Hematopoietic multipotent progenitor cell (in vitro differentiated cells): ENCODE results near the gene TSC1. TPM values are rescaled to one million over a fixed set of nuclear protein-coding genes. Genes with fewer than 3 reads are reported as not detected.

Experiments used
- DNase-seq, 3 donors: peaks; one replicate each; pipeline ENCODE4 v3.0.0-alpha.2; 2011 to 2015; ENCODE audit warnings: low read depth in 2 of 3, low spot score in 2 of 3
- total RNA-seq: library from RNA; depleted of rRNA; stranded (reverse); fragments of >200 nt; gene quantifications from one replicate; pipeline ENCODE4 v1.2.3, GENCODE V29; 2012

TSC1 gene
- total RNA-seq, 1 donor = 33.9 TPM

- DNase-seq = no peak
Measured at GRCh38 chr9:132942541-132943182, 1.8 kb downstream of the TSC1 start.

DNA sequence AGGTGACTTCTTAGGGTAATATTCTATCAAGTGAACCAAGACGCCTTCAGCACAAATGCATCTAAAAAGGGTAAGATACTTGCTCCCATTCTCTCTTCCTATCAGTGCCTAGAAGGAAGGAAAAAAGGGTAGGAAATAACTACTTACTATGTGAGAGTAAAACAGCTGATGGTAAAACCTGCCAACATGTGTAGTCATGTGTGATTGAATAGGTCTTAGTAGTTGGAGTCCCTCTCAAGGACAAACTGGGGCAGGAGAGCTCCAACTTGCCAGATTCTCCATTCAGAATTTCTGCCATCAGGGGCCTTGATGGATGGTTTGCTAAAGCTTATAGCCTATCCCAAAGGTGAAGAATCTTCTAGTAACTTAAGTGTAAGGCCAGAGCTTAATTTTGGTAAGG lies 5.2 kb downstream of the TSC1 start:
- DNase-seq = no peak

- no peak for DNase-seq
Measured at GRCh38 chr9:132937463-132937901, 6.9 kb downstream of the TSC1 start.

- DNase-seq = no peak
Measured at GRCh38 chr9:132935026-132935425, 9.4 kb downstream of the TSC1 start.

- DNase-seq = no peak
Measured at GRCh38 chr9:132931178-132931735, 13.2 kb downstream of the TSC1 start.

GRCh38 chr9:132927704-132928103 lies 16.7 kb downstream of the TSC1 start:
- DNase-seq = no peak

- no peak for DNase-seq
Measured at GRCh38 chr9:132923346-132923902, 21.0 kb downstream of the TSC1 start.

GRCh38 chr9:132919614-132920268 lies 24.7 kb downstream of the TSC1 start:
- DNase-seq = no peak

- DNase-seq = no peak
Measured at GRCh38 chr9:132914924-132915323, 29.5 kb downstream of the TSC1 start.

- no peak for DNase-seq
Measured at GRCh38 chr9:132912131-132912530, 32.3 kb downstream of the TSC1 start.

DNA sequence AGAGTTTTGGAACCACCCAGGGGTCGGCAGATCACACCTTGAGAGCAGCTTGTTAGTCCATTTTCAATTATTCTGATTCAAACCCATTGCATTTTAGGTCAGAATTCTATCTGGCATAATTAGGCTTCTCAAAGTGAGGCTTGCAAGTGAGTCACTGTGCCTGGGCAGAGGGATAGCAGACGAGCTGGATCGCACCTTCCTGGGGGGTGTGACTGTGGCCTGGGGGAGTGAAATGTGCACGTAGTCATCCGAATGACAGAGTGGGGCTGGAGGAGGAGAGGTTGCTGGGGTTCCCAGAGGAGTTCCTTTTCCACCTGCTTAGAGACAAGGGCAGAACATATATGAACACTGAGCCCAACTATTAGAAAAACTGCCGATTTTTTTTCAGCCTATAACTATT lies 34.0 kb downstream of the TSC1 start:
- no peak for DNase-seq

- no peak for DNase-seq
Measured at GRCh38 chr9:132909311-132909710, 35.1 kb downstream of the TSC1 start.

DNA sequence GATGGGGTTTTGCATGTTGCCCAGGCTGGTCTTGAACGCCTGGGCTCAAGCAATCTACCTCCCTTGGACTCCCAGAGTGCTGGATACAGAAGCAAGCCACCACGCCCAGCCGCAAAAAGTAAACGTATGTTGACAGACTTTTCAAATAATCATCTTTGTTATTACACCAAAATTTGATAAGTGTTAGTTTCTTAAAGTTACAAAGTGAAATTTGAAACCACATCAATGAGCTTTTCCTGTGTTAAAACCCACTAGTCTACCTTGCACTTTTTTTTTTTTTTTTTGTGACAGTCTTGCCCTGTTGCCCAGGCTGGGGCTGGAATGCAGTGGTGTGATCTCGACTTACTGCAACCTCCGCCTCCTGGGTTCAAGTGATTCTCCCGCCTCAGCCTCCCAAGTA lies 35.8 kb downstream of the TSC1 start:
- DNase-seq = no peak

DNA sequence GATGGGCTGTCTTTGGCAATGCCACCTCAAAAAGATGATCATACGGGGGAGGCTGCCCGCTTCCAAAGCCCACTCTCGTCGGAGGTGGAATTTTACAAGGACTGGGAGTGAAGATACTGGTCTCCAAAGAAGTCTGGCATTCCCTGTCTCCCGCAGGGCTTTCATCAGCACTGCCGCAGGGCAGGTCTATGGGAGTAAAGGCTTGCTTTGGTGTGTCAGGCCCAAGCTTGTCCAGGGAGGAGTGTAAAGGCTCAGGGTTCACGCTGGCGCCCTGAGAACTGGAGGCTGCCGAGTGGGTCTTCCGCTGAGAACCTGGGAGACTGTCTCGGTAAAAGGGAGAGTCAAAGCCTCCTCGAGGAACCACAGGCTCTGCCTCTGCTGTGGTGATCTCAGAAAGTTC lies 38.7 kb downstream of the TSC1 start:
- DNase-seq = no peak

- DNase-seq = no peak
Measured at GRCh38 chr9:132903574-132904492, 40.6 kb downstream of the TSC1 start.

DNA sequence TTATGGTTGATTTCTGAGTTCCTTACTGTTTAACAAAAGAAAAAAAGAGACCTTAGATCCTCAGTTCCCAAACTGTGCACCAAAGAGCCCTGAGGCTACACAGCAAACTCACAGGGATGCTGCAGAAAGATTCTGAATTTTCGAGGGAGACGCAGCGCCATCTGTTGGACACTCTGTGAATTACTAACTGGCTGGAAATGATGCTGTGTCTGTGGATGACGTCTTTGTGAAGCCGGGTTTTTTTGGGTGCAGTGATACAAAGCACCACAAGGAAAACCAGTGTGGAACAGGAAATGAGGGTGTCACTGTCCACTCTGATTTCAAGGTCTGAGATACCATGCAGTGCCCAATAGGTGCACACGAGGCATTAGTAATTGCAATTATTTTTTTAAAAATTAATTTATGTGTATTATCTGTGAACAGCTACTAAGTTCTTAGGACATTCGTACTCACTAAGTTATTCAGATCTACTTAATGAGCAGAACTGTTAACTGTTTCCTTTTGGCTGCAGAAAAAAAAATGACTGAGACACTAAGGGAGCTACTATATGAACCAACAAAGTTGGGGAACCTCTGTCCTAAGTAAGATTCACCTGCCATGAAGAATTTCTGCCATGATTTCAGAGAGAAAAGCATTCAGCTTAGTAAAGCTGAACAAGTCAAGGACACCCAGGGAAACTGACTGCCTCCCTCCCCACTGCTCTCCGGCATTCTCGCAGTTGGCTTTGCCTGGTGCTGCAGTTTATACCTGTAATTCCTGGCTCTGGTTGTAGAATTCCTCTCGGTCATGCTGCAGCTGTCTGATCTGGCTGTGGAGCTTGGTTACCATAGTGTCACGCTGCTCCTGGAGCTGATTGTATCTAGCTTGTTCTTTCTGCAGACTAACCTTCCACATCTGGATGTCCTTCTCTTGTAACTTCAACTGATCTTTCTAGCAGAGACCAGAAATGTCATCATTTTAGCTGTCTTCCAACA lies 42.3 kb downstream of the TSC1 start:
- DNase-seq = peak; percentile 70 to 91 (median 83)

GRCh38 chr9:132898051-132898450 lies 46.4 kb downstream of the TSC1 start:
- DNase-seq = no peak

- no peak for DNase-seq
Measured at GRCh38 chr9:132896906-132897305, 47.5 kb downstream of the TSC1 start.

- no peak for DNase-seq
Measured at GRCh38 chr9:132896264-132896663, 48.2 kb downstream of the TSC1 start.
